NCI-H1048 (cell line): Measurements from ENCODE around the gene PLEKHG2.
"Not testable (repeated sequence)": the region's sequence is repeated elsewhere in the genome, so short reads cannot be mapped to it uniquely, and the experiment has no call there.

Source experiments
- DNase-seq: peaks from one replicate; lab custom pipeline; 2025; lab: John Stamatoyannopoulos, UW

The PLEKHG2 gene

GRCh38 chr19:39412100-39412866 is at the start of gene PLEKHG2:
Gene PLEKHG2, plus strand, starts transcription at chr19:39412669. Its CDS starts 1,418 bp downstream, at chr19:39414087.
- DNase-seq, result peak; percentile 91

- no peak for DNase-seq
Measured at GRCh38 chr19:39362682-39363657, 49.5 kb upstream of the PLEKHG2 start.

- no peak for DNase-seq
Measured at GRCh38 chr19:39363901-39364457, 48.5 kb upstream of the PLEKHG2 start.

- DNase-seq, result no peak
Measured at GRCh38 chr19:39365531-39365930, 46.9 kb upstream of the PLEKHG2 start.

- DNase-seq, result no peak
Measured at GRCh38 chr19:39369200-39369599, 43.3 kb upstream of the PLEKHG2 start.

- DNase-seq, result no peak
Measured at GRCh38 chr19:39370735-39371134, 41.7 kb upstream of the PLEKHG2 start.

- DNase-seq, result no peak
Measured at GRCh38 chr19:39372047-39372802, 40.2 kb upstream of the PLEKHG2 start.

- no peak for DNase-seq
Measured at GRCh38 chr19:39372941-39373340, 39.5 kb upstream of the PLEKHG2 start.

GRCh38 chr19:39375929-39376328 is 36.5 kb upstream of the PLEKHG2 start:
- no peak for DNase-seq

- no peak for DNase-seq
Measured at GRCh38 chr19:39377373-39378362, 34.8 kb upstream of the PLEKHG2 start.

- not testable (repeated sequence) for DNase-seq
Measured at GRCh38 chr19:39379366-39379765, 33.1 kb upstream of the PLEKHG2 start.

- no peak for DNase-seq
Measured at GRCh38 chr19:39379865-39380396, 32.5 kb upstream of the PLEKHG2 start.

- no peak for DNase-seq
Measured at GRCh38 chr19:39380521-39381502, 31.7 kb upstream of the PLEKHG2 start.

GRCh38 chr19:39381910-39382611 is 30.4 kb upstream of the PLEKHG2 start:
- no peak for DNase-seq

- no peak for DNase-seq
Measured at GRCh38 chr19:39382991-39383828, 29.3 kb upstream of the PLEKHG2 start.

- DNase-seq, result no peak
Measured at GRCh38 chr19:39384839-39385568, 27.5 kb upstream of the PLEKHG2 start.
